ENCODE measurements around the gene AGRN.
A peak's percentile ranks its signal among the peaks of the same experiment; 100 is the strongest.

The AGRN gene

DNA sequence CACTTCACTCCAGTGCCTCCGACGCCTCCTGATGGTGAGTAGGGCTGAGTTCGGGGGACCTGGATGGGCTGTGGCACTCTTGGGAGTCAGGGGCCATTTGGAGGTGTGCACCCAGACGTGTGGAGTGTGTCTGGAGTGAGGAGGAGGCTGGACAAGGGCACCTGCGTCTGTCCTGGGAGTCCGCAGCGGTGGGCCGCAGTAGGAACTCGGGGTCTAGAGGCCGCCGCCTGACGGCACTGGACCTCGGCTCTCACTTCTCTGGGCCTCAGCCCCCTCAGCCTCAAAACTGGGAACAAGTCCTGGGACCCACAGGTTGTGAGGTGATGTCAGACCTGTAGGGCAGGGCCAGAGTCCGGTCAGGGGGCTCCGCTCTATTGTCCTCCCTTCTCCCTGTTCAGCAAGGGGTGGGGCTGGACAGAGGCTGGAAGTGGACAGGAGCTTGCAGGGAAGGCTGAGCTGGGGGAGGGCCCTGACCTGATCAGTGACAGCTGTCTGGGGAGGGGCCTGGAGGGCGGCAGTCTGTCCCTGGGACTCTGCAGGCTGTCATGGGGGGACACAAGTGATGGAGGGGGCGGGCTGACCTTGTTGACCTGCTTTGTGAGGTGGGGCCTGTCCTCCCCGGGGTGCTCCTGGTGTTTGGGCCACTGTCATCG is 15.5 kb downstream of the AGRN start:
- no peak for DNase-seq (ENCODE audit: low read depth in 2 of 3, low spot score in 2 of 3)

GRCh38 chr1:1037366-1038327 is 17.7 kb downstream of the AGRN start:
- no peak for DNase-seq (ENCODE audit: low read depth in 2 of 3, low spot score in 2 of 3)

DNA sequence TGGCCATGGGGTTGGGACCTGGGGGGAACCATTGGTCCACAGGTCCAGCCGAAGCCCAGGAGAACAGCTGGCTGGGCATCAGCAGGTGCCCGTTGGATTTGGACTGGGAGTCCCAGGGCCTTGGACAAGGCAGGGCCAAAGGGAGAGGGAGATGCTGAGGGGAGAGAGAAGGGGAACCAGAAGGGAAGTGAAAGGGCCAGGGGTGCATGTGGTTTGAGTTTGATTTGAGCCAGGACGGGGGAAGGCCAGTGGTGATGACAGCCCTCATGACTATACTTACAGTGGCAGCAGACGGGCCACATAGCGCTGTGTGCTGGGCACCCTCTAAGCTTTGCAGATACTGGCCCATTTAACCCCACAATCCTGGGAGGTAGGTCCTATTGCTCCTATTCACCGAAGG is 18.8 kb downstream of the AGRN start:
- DNase-seq (ENCODE audit: low read depth in 2 of 3, low spot score in 2 of 3) = no peak

DNA sequence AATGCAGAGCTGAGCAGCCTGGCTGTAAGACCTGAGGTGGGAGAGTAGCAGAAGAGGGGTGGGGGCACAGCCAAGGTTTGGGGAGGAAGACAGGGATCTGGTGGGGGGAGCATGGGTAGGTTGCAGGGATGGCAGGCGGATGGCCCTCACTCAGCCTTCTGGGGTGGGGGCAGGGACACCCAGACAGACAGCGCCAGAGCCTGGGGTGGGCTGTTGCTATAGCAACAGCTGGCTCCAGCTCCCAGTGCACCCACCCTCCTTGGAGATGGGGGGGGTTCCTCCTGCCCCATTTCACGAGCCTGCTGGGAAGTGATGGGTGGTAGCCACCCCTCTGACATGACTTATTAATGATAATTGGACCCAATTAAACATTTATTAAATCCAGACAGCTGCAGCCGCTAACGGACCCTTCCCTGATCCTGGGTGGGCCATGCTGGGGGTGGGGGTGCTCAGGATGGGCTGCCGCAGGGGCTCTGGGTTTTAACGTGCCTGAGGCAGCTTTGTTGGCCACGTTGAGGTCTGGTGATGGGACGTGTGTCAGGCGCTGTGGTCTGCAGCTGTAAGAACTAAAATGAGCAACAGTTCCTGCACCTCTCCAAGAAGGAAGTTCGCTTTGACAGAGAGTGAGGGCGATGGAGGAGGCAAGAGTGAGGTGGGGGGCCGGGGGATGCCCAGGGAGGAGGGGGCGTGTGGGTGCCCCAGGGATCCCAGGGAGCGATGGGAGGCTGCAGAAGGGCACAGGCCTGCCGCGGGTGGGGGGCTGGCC is 19.4 kb downstream of the AGRN start:
- no peak for DNase-seq (ENCODE audit: low read depth in 2 of 3, low spot score in 2 of 3)

GRCh38 chr1:1040004-1040991 is 20.4 kb downstream of the AGRN start:
- peak in 2 of 3 experiments; percentile 41 to 66 for DNase-seq (ENCODE audit: low read depth in 2 of 3, low spot score in 2 of 3)

DNA sequence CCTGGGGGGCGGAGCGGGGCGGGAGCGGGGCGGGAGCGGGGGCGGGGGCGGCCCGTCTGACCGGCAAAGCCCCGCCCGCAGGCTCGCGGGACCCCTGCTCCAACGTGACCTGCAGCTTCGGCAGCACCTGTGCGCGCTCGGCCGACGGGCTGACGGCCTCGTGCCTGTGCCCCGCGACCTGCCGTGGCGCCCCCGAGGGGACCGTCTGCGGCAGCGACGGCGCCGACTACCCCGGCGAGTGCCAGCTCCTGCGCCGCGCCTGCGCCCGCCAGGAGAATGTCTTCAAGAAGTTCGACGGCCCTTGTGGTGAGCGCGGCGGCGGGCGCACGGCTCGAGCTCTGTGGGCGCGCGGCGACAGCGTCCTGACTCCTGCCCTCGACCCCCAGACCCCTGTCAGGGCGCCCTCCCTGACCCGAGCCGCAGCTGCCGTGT is 21.2 kb downstream of the AGRN start:
- DNase-seq (ENCODE audit: low read depth in 2 of 3, low spot score in 2 of 3) = no peak

- DNase-seq (ENCODE audit: low read depth in 2 of 3, low spot score in 2 of 3) = no peak
These were observed 22.0 kb downstream of the AGRN start for GRCh38 chr1:1041873-1042272.

GRCh38 chr1:1042835-1043234 is 22.9 kb downstream of the AGRN start:
- DNase-seq (ENCODE audit: low read depth in 2 of 3, low spot score in 2 of 3) = no peak

- no peak for DNase-seq (ENCODE audit: low read depth in 2 of 3, low spot score in 2 of 3)
These were observed 23.5 kb downstream of the AGRN start for GRCh38 chr1:1043411-1043810.

DNA sequence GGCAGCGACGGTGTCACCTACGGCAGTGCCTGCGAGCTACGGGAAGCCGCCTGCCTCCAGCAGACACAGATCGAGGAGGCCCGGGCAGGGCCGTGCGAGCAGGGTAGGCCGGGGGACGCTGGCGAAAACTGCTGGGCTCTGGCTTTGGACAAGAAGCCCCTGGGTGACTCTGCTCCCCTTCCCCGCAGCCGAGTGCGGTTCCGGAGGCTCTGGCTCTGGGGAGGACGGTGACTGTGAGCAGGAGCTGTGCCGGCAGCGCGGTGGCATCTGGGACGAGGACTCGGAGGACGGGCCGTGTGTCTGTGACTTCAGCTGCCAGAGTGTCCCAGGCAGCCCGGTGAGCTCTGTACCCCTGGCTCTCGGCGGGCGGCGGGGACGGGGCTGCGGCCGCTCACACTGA is 24.0 kb downstream of the AGRN start:
- DNase-seq (ENCODE audit: low read depth in 2 of 3, low spot score in 2 of 3) = no peak

DNA sequence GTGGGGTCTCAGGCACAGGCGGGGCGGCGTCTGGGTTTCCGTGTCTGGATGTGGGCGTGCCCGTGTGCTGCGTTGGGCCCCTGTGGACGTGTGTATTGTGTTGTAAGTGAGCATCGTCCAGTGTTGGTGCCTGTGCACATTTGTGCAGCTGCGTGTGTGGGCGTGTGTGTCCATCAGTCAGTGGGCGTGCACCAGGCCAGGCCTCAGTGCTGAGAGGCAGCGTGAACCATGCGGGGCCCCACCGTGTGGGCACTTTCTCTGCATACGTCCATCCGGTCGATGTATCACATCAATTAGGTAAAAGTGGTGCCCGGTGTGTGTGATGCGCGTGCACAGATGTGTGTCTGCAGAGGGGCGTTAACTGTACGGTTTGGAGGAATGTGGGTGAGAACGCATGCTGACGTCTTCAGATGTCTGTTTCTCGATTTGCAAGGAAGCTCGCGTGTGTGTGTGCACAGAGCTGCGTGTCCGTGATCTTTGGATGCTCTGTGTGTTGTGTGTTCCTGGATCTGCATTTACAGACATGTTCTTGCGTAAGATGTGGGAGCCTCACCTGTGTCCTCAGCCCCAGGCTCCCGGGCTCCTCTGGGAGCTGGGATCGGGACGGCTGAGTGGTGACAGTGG is 24.6 kb downstream of the AGRN start:
- DNase-seq (ENCODE audit: low read depth in 2 of 3, low spot score in 2 of 3) = no peak

GRCh38 chr1:1045129-1045528 is 25.2 kb downstream of the AGRN start:
- DNase-seq (ENCODE audit: low read depth in 2 of 3, low spot score in 2 of 3) = no peak

GRCh38 chr1:1046243-1046642 is 26.3 kb downstream of the AGRN start:
- no peak for DNase-seq (ENCODE audit: low read depth in 2 of 3, low spot score in 2 of 3)

- no peak for DNase-seq (ENCODE audit: low read depth in 2 of 3, low spot score in 2 of 3)
These were observed 26.8 kb downstream of the AGRN start for GRCh38 chr1:1046767-1047166.

GRCh38 chr1:1047407-1047806 is 27.5 kb downstream of the AGRN start:
- no peak for DNase-seq (ENCODE audit: low read depth in 2 of 3, low spot score in 2 of 3)

- DNase-seq (ENCODE audit: low read depth in 2 of 3, low spot score in 2 of 3) = no peak
These were observed 28.0 kb downstream of the AGRN start for GRCh38 chr1:1047963-1048362.

DNA sequence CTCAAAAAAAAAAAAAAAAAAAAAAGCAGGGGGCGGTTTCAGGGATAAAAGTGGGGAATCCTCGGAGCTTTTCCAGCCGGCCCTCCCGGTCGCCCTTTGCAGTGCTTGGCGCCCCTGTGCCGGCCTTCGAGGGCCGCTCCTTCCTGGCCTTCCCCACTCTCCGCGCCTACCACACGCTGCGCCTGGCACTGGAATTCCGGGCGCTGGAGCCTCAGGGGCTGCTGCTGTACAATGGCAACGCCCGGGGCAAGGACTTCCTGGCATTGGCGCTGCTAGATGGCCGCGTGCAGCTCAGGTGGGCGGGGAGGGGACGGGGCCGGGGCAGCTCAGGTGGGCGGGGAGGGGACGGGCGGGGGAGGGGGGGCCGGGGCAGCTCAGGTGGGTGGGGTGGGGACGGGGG is 28.8 kb downstream of the AGRN start:
- no peak for DNase-seq (ENCODE audit: low read depth in 2 of 3, low spot score in 2 of 3)

DNA sequence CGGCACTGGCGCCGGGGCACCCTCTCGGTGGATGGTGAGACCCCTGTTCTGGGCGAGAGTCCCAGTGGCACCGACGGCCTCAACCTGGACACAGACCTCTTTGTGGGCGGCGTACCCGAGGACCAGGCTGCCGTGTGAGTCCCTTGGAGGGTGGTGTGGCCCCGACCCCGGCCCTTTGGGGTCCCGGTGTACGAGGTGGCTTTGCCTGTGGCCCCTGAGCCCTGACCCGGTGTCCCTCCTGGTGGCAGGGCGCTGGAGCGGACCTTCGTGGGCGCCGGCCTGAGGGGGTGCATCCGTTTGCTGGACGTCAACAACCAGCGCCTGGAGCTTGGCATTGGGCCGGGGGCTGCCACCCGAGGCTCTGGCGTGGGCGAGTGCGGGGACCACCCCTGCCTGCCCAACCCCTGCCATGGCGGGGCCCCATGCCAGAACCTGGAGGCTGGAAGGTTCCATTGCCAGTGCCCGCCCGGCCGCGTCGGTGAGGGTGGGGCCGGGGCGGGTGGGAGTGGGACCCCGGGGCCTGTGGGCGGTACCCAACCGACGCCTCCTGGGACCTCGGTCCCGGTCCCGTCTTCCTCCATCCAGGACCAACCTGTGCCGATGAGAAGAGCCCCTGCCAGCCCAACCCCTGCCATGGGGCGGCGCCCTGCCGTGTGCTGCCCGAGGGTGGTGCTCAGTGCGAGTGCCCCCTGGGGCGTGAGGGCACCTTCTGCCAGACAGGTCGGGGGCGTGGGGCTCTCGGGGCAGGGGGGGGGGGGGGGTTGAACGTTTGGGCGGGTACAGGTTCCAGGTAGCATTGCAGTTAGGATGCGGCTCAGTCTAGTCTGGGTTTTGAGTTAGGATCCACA is 29.6 kb downstream of the AGRN start:
- DNase-seq (ENCODE audit: low read depth in 2 of 3, low spot score in 2 of 3) = no peak

DNA sequence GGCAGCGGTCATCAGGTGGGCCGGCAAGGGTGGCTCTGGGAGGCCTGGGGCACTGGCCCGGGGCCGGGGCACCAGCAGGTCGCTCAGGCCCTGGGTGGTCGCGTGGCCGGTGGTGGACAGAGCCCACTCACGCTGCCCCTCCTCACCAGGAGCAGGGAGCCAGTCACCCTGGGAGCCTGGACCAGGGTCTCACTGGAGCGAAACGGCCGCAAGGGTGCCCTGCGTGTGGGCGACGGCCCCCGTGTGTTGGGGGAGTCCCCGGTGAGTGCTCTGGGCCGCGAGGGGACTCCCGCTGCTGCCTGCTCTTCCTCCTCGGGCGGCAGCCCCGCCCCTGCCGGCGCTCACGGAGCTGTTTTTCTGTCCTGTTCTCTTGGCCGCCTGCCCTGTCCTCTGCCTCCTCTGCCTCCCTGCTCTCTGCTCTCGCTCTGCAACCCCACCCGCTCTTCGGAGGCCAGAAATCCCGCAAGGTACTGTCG is 30.7 kb downstream of the AGRN start:
- DNase-seq (ENCODE audit: low read depth in 2 of 3, low spot score in 2 of 3) = no peak

Measured in activated CD8-positive, alpha-beta memory T cell treated with anti-CD3 and anti-CD28 coated beads for 48 hours (primary cell).